Tibial nerve (tissue), 4 donors: ENCODE measurements around the gene TGIF2. TPM values are rescaled to one million over a fixed set of nuclear protein-coding genes. Genes with fewer than 3 reads are reported as not detected.

ENCODE experiments used
- DNase-seq, 2 donors: peaks; one replicate each; pipeline ENCODE4 v3.0.0-alpha.2; 2019; ENCODE audit warnings: low spot score in 2 of 2
- H3K27ac ChIP-seq, 4 donors: fragments of 200-600 bp; sonication (generic) in 3 of 4; one replicate each; pipeline ENCODE4 v1.5.1; 2017 to 2019; ENCODE audit warnings: mild to moderate bottlenecking in 1 of 4
- H3K27me3 ChIP-seq, 2 donors: fragments of 200-600 bp; sonication (generic) in 1 of 2; one replicate each; pipeline versions ENCODE4 v1.5.1 to v1.6.0; 2017 to 2019
- H3K36me3 ChIP-seq, 3 donors: fragments of 200-600 bp; sonication (generic); one replicate each; pipeline ENCODE4 v1.5.1; 2018 to 2019
- H3K4me1 ChIP-seq, 4 donors: fragments of 200-600 bp; sonication (generic) in 3 of 4; one replicate each; pipeline ENCODE4 v1.5.1; 2017 to 2019
- H3K4me3 ChIP-seq, 4 donors: fragments of 200-600 bp; sonication (generic) in 3 of 4; one replicate each; pipeline ENCODE4 v1.5.1; 2017 to 2019; ENCODE audit warnings: mild to moderate bottlenecking in 1 of 4, moderate library complexity in 1 of 4
- H3K9me3 ChIP-seq, 4 donors: fragments of 200-600 bp; sonication (generic) in 3 of 4; one replicate each; pipeline ENCODE4 v1.5.1; 2017 to 2019
- EP300 ChIP-seq, 2 donors: sonication (generic); formaldehyde crosslinking; IDR thresholded peaks; one replicate each; pipeline ENCODE4 v1.6.1; 2017; ENCODE audit warnings: antibody characterized with exemption in 2 of 2, mild to moderate bottlenecking in 1 of 2
- POLR2A ChIP-seq, 2 donors: fragments of 450-650 bp; IDR thresholded peaks; one replicate each; pipeline ENCODE4 v1.6.1; 2017; ENCODE audit warnings: antibody characterized with exemption in 2 of 2, mild to moderate bottlenecking in 2 of 2, moderate library complexity in 2 of 2
- WGBS, 2 donors: methylation state at CpG; one replicate each; pipeline ENCODE4 v1.1.5; 2018; 5-methylcytosine and 5-hydroxymethylcytosine counted together
- total RNA-seq, 4 donors: library from RNA; depleted of rRNA; stranded (reverse); fragments of >200 nt; gene quantifications; one replicate each; pipeline ENCODE4 v1.1.0, GENCODE V29; 2016
- TF ChIP-seq, protein P1 (sequence below), 5 experiments: fragments of 200-600 bp in 3 of 5; fragments of 450-650 bp in 2 of 5; sonication (generic) in 3 of 5; IDR thresholded peaks; one replicate each; pipeline ENCODE4 v1.5.1; 2016 to 2019; ENCODE audit warnings: antibody characterized with exemption in 5 of 5, mild to moderate bottlenecking in 3 of 5, moderate library complexity in 2 of 5

Gene TGIF2
- total RNA-seq, 4 donors from 2014 or later, result 13.2 to 27.7 (median 19.6) TPM

GRCh38 chr20:36582322-36582721 lies 8.9 kb downstream of the TGIF2 start:
- no peak for TF ChIP-seq POLR2A (IDR thresholded peaks at IDR 0.05)
- TF ChIP-seq, protein P1, sequence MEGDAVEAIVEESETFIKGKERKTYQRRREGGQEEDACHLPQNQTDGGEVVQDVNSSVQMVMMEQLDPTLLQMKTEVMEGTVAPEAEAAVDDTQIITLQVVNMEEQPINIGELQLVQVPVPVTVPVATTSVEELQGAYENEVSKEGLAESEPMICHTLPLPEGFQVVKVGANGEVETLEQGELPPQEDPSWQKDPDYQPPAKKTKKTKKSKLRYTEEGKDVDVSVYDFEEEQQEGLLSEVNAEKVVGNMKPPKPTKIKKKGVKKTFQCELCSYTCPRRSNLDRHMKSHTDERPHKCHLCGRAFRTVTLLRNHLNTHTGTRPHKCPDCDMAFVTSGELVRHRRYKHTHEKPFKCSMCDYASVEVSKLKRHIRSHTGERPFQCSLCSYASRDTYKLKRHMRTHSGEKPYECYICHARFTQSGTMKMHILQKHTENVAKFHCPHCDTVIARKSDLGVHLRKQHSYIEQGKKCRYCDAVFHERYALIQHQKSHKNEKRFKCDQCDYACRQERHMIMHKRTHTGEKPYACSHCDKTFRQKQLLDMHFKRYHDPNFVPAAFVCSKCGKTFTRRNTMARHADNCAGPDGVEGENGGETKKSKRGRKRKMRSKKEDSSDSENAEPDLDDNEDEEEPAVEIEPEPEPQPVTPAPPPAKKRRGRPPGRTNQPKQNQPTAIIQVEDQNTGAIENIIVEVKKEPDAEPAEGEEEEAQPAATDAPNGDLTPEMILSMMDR (IDR thresholded peaks at IDR 0.05), result no peak
- TF ChIP-seq EP300 (IDR thresholded peaks at IDR 0.05), result no peak
- no peak overlapping the region for H3K27ac ChIP-seq
- H3K4me3 ChIP-seq, result no peak overlapping the region
- DNase-seq, result no peak
- peaks cover 0 to 10% (median 0%) of the 10 kb centered on the region in 4 donors for H3K4me1 ChIP-seq
- 86 to 89% methylated on average over 4 of the region's 4 CpGs for WGBS, 2 donors
- H3K27me3 ChIP-seq, result no peaks in the 10 kb centered on the region
- peaks cover 0 to 85% (median 10%) of the 10 kb centered on the region in 3 donors for H3K36me3 ChIP-seq
- no peaks in the 10 kb centered on the region for H3K9me3 ChIP-seq

- no peak for TF ChIP-seq POLR2A (IDR thresholded peaks at IDR 0.05)
- TF ChIP-seq EP300 (IDR thresholded peaks at IDR 0.05), result no peak
- TF ChIP-seq, protein P1 (IDR thresholded peaks at IDR 0.05), result no peak
- Histone ChIP-seq H3K4me3 (no peak overlapping the region), H3K4me1 (peaks cover 0 to 5% (median 0%) of the 10 kb centered on the region in 4 donors), H3K36me3 (peaks cover 0 to 88% (median 10%) of the 10 kb centered on the region in 3 donors), H3K27me3 (no peaks in the 10 kb centered on the region), H3K9me3 (no peaks in the 10 kb centered on the region), H3K27ac (no peak overlapping the region)
- WGBS, 2 donors, result 89 to 90% methylated on average over 4 of the region's 4 CpGs
- DNase-seq, result no peak
Measured at GRCh38 chr20:36582821-36583220, 9.4 kb downstream of the TGIF2 start.

DNA sequence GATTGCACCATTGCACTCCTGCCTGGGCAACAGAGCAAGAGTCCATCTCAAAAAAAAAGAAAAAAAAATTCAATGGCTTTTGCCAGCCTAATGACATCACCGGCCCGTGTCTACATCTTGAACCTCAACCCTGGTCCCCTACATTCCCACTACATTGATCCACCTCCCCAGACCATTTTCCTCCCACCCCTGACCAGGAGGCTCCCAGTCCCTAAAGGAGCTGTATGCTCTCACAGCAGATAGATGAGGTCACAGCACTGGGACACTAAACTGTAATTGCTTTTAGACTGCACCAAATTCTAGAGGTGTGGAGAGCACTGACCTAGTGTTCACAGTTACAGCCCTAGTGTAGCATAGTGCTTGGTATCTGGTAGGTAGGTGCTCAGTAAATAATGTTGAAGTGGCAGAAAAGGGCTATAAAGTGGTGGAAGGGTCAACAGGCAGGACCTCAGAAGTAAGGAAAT lies 10.7 kb downstream of the TGIF2 start:
- Histone ChIP-seq H3K27ac (no peak overlapping the region), H3K4me1 (peaks cover 0 to 4% (median 0%) of the 10 kb centered on the region in 4 donors), H3K27me3 (no peaks in the 10 kb centered on the region), H3K36me3 (peaks cover 0 to 89% (median 10%) of the 10 kb centered on the region in 3 donors), H3K9me3 (no peaks in the 10 kb centered on the region), H3K4me3 (no peak overlapping the region)
- TF ChIP-seq, protein P1 (IDR thresholded peaks at IDR 0.05), result no peak
- TF ChIP-seq POLR2A (IDR thresholded peaks at IDR 0.05) (no peak), EP300 (IDR thresholded peaks at IDR 0.05) (no peak)
- no peak for DNase-seq
- WGBS, 2 donors, result 79 to 80% methylated on average over 2 of the region's 2 CpGs

- no peak for TF ChIP-seq EP300 (IDR thresholded peaks at IDR 0.05)
- no peak for TF ChIP-seq POLR2A (IDR thresholded peaks at IDR 0.05)
- TF ChIP-seq, protein P1 (IDR thresholded peaks at IDR 0.05), result no peak
- no peak for DNase-seq
- whole genome bisulfite sequencing, 2 donors, result 52 to 60% methylated on average over 8 of the region's 8 CpGs
- Histone ChIP-seq H3K27me3 (no peaks in the 10 kb centered on the region), H3K9me3 (no peaks in the 10 kb centered on the region), H3K4me1 (no peaks in the 10 kb centered on the region), H3K27ac (no peak overlapping the region), H3K36me3 (peaks cover 0 to 89% (median 10%) of the 10 kb centered on the region in 3 donors), H3K4me3 (no peak overlapping the region)
Measured at GRCh38 chr20:36585410-36586125, 12.2 kb downstream of the TGIF2 start.

- Histone ChIP-seq H3K4me3 (no peak overlapping the region), H3K9me3 (no peaks in the 10 kb centered on the region), H3K27ac (no peak overlapping the region), H3K27me3 (no peaks in the 10 kb centered on the region), H3K4me1 (peaks cover 0 to 5% (median 0%) of the 10 kb centered on the region in 4 donors), H3K36me3 (peaks cover 0 to 85% (median under 1%) of the 10 kb centered on the region in 3 donors)
- WGBS, 2 donors, result 85 to 87% methylated on average over 3 of the region's 3 CpGs
- TF ChIP-seq, protein P1 (IDR thresholded peaks at IDR 0.05), result no peak
- TF ChIP-seq EP300 (IDR thresholded peaks at IDR 0.05) (no peak), POLR2A (IDR thresholded peaks at IDR 0.05) (no peak)
- no peak for DNase-seq
Measured at GRCh38 chr20:36587388-36588070, 14.1 kb downstream of the TGIF2 start.
